Upper lobe of left lung (tissue), 6 donors: Measurements from ENCODE around the gene DPM2. TPM values are rescaled to one million over a fixed set of nuclear protein-coding genes. Genes with fewer than 3 reads are reported as not detected.

ENCODE experiments used
- ATAC-seq, 2 donors: fragments of 200-7000 bp; cut with Tn5 transposase; one replicate each; pipeline ENCODE4 v1.9.1; 2022; ENCODE audit warnings: mild to moderate bottlenecking in 2 of 2, moderate library complexity in 2 of 2; ENCODE audit not compliant: low FRiP score in 2 of 2
- DNase-seq, 2 donors: peaks; one replicate each; pipeline ENCODE4 v3.0.0-alpha.2; 2019 to 2020
- H3K27ac ChIP-seq, 4 donors: fragments of 200-600 bp; sonication (generic); one replicate each; pipeline ENCODE4 v1.5.1; 2016 to 2019
- H3K27me3 ChIP-seq, 4 donors: fragments of 200-600 bp; sonication (generic); one replicate each; pipeline ENCODE4 v1.5.1; 2017 to 2019
- H3K36me3 ChIP-seq, 4 donors: fragments of 200-600 bp; sonication (generic); one replicate each; pipeline ENCODE4 v1.5.1; 2016 to 2019
- H3K4me1 ChIP-seq, 4 donors: fragments of 200-600 bp; sonication (generic); one replicate each; pipeline ENCODE4 v1.5.1; 2018 to 2019
- H3K4me3 ChIP-seq, 4 donors: fragments of 200-600 bp; sonication (generic); one replicate each; pipeline ENCODE4 v1.5.1; 2017 to 2019; ENCODE audit warnings: mild to moderate bottlenecking in 2 of 4, moderate library complexity in 1 of 4
- H3K9me3 ChIP-seq, 4 donors: fragments of 200-600 bp; sonication (generic); one replicate each; pipeline ENCODE4 v1.5.1; 2018 to 2019
- EP300 ChIP-seq, 4 donors: sonication (generic); formaldehyde crosslinking; IDR thresholded peaks; one replicate each; pipeline ENCODE4 v1.5.1; 2017; ENCODE audit warnings: antibody characterized with exemption in 4 of 4, control low read depth in 2 of 4
- POLR2A ChIP-seq, 4 donors: fragments of 450-650 bp; IDR thresholded peaks; one replicate each; pipeline ENCODE4 v1.5.1; 2016 to 2017; ENCODE audit warnings: antibody characterized with exemption in 4 of 4, mild to moderate bottlenecking in 2 of 4
- POLR2AphosphoS5 ChIP-seq, 2 donors: sonication (generic); formaldehyde crosslinking; IDR thresholded peaks; one replicate each; pipeline ENCODE4 v1.5.1; 2017; ENCODE audit warnings: antibody characterized with exemption in 2 of 2
- WGBS, 2 donors: methylation state at CpG; one replicate each; pipeline ENCODE4 v1.1.5; 2017 to 2018; 5-methylcytosine and 5-hydroxymethylcytosine counted together
- total RNA-seq, 6 donors: library from RNA; depleted of rRNA in 4 of 6; stranded (reverse); fragments of >200 nt in 4 of 6; gene quantifications; one replicate each; pipeline versions ENCODE4 v1.1.0 to v1.2.1, GENCODE V29; 2016 to 2021
- TF ChIP-seq, protein P1 (sequence below), 6 experiments: fragments of 450-650 bp in 4 of 6; fragments of 200-600 bp in 2 of 6; sonication (generic) in 2 of 6; IDR thresholded peaks; one replicate each; pipeline ENCODE4 v1.5.1; 2016 to 2019; ENCODE audit warnings: antibody characterized with exemption in 6 of 6
- donor health status: DM: no; HTN: no; CAD: no; lungs with moderate emphysema.
- donor health status: DM: no; HTN: yes; CAD: no; lungs with severe emphysema.

Gene DPM2
- total RNA-seq, 6 donors from 2014 or later, result 20.1 to 40.7 (median 25.6) TPM

DNA sequence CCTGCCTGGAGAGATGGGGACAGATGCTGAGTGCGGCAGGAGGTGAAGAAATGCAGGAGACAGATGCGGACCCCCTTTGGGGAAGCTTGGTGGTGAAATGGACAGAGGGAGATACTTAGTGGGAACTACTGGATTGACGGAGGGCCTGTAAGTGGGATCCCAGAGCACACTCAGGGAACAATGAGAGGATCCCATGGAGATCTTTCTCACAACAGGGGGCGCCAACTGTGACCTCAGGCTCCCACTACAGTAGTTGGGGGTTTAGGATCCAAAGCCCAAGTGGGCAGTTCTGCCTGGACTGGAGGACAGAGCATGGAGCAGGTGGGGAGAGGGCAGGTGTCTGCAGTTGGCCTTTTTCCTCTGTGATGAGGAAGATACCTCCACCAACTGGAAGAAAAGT, 3.4 kb downstream of the DPM2 start:
- H3K4me3 ChIP-seq, result no peak overlapping the region

DNA sequence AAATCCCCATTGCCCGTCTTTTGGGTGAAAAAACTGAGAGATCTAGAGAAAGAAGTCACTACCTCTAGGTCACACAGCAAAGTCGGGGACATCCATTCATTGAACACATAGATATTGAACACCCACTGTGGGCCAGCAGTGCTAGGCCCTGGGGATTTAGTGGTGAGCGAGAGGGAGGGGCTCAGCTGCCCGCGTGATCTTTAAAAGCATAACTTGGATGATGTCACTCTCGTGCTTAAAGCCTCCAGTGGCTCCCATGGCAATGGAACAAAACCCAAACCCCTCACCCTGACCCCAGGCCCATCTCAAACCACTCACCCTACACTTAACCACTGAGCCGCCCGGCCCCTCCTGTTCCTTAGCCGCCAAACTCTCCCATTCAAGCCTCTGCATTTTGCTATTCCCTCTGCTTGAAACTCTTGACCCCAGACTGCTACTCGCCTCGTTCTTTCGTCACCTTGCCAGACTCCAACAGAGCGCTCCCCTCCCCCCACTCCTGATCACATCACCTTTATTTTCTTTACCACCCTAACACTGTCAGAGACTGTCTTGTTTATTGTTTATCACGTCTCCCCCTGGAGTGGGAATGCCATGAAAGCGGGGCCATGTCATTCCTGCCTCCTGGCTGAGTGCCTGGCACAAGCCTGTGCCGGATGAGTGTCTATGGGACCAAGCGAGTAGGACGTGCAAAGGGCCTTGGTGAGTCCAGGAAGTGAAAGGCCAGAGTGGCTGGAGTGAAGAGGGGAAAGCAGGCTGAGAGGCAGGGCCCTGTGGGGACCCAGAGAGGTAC, 6.4 kb downstream of the DPM2 start:
- peak overlapping the region; percentile 22 to 83 (median 69) for H3K27ac ChIP-seq
- 25 to 37% methylated on average over 18 of the region's 18 CpGs for WGBS, 2 donors
- H3K4me3 ChIP-seq, result peak overlapping the region in 3 of 4 donors; percentile 51 to 64 (median 58)
- ATAC-seq (peak; percentile 34 to 84), DNase-seq (peak in 1 of 2 donors; percentile 58)
- H3K9me3 ChIP-seq, result no peaks in the 10 kb centered on the region
- TF ChIP-seq EP300 (IDR thresholded peaks at IDR 0.05) (peak in 1 of 4 donors; percentile 64), POLR2A (IDR thresholded peaks at IDR 0.05) (peak in 1 of 4 donors; percentile 42), POLR2AphosphoS5 (IDR thresholded peaks at IDR 0.05) (peak in 1 of 2 donors; percentile 39)
- TF ChIP-seq, protein P1, sequence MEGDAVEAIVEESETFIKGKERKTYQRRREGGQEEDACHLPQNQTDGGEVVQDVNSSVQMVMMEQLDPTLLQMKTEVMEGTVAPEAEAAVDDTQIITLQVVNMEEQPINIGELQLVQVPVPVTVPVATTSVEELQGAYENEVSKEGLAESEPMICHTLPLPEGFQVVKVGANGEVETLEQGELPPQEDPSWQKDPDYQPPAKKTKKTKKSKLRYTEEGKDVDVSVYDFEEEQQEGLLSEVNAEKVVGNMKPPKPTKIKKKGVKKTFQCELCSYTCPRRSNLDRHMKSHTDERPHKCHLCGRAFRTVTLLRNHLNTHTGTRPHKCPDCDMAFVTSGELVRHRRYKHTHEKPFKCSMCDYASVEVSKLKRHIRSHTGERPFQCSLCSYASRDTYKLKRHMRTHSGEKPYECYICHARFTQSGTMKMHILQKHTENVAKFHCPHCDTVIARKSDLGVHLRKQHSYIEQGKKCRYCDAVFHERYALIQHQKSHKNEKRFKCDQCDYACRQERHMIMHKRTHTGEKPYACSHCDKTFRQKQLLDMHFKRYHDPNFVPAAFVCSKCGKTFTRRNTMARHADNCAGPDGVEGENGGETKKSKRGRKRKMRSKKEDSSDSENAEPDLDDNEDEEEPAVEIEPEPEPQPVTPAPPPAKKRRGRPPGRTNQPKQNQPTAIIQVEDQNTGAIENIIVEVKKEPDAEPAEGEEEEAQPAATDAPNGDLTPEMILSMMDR (IDR thresholded peaks at IDR 0.05), result no peak
- H3K4me1 ChIP-seq, result peaks cover 41 to 63% (median 45%) of the 10 kb centered on the region in 4 donors
- H3K27me3 ChIP-seq, result peaks cover 0 to 12% (median 5%) of the 10 kb centered on the region in 4 donors
- H3K36me3 ChIP-seq, result peaks cover 0 to 8% (median 3%) of the 10 kb centered on the region in 4 donors

More for the DNA sequence above, 3.4 kb downstream of the DPM2 start:
- no peaks in the 10 kb centered on the region for H3K27me3 ChIP-seq
- ATAC-seq (no peak), DNase-seq (no peak)
- no peak for TF ChIP-seq POLR2AphosphoS5 (IDR thresholded peaks at IDR 0.05)
- TF ChIP-seq, protein P1 (IDR thresholded peaks at IDR 0.05), result no peak
- TF ChIP-seq EP300 (IDR thresholded peaks at IDR 0.05), result no peak
- TF ChIP-seq POLR2A (IDR thresholded peaks at IDR 0.05), result no peak
- H3K4me1 ChIP-seq, result peaks cover 38 to 58% (median 41%) of the 10 kb centered on the region in 4 donors
- no peaks in the 10 kb centered on the region for H3K9me3 ChIP-seq
- 93 to 97% methylated on average over 4 of the region's 4 CpGs for WGBS, 2 donors
- H3K36me3 ChIP-seq, result peaks cover 0 to 8% (median 3%) of the 10 kb centered on the region in 4 donors
- H3K27ac ChIP-seq, result no peak overlapping the region

DNA sequence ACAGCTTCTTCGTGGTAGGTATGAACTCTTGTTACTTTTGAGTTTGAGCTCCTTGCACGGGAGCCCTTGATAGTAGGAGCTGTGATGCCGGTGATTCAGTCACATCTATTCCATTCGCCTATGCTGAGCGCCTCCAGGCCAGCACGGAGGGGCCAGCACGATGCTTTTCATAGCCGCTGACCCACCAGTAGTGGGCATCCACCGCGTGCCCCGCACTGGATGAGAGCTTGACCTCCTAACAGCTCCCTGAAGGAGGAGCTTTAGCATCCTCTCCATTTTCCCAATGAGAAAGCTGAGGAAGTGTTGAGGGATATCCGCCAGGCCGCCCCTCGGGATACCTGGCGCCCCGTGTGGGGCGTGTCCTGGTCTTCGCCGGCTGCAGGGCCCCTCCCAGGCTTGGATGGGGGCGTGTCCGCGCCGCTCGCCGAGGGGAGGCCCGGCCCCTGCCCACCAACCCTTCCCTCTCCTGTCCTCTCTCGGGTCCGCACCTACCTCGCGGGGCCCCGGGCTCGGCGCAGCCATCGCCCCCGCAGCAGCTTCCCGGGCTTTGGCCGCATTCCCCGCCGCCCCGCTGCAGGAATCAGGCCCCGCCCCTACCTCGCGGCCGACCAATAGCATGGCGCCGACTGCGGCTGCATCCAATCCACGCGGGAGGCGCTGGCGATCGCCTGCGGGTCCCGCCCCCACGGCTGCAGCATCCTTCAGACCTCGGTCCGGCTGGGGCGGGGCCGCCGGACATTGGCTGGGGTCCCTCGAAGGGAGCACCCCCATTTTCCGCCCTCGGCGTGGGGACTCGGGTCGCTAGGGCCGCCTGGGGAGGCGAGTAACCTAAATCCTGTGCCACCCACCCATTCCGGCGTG, 7.2 kb downstream of the DPM2 start, which contains the start of gene PIP5KL1:
TSS of gene PIP5KL1 (minus strand) at position 547 of the 861 bp plus-strand sequence. CDS start at position 522, 25 bp downstream.
- Histone ChIP-seq H3K36me3 (peaks cover 0 to 8% (median 3%) of the 10 kb centered on the region in 4 donors), H3K27me3 (peaks cover 0 to 12% (median 5%) of the 10 kb centered on the region in 4 donors), H3K4me1 (peaks cover 33 to 54% (median 37%) of the 10 kb centered on the region in 4 donors), H3K4me3 (peak within 1 kb of the TSS; percentile 13 to 64 (median 54)), H3K9me3 (no peaks in the 10 kb centered on the region), H3K27ac (peak within 1 kb of the TSS; percentile 22 to 83 (median 69))
- peak; percentile 82 to 93 for ATAC-seq
- WGBS, 2 donors, result 3 to 7% methylated on average over 14 to 51 of the region's 70 CpGs
- peak in 1 of 4 donors; percentile 54 for TF ChIP-seq POLR2A (IDR thresholded peaks at IDR 0.05)
- TF ChIP-seq, protein P1 (IDR thresholded peaks at IDR 0.05), result no peak
- TF ChIP-seq POLR2AphosphoS5 (IDR thresholded peaks at IDR 0.05), result no peak
- TF ChIP-seq EP300 (IDR thresholded peaks at IDR 0.05), result no peak
- peak; percentile 88 to 97 for DNase-seq

DNA sequence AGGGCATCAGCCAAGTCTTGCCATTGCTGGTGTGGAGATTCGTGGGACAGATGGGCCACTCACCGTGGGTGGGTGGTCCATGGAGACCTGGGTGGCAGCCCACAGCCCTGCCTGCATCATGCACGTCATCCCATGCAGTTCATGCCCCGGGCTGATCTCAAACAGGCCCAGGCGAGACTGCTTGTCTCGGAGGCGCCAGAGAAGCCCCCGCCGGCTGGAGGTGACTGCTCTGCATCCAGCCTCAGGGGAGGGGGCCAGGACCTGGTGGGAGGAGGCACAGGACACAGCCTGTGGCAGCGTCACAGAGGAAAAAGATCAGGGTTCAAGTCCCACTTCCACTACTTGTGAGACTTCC, 8.1 kb downstream of the DPM2 start:
- Histone ChIP-seq H3K4me1 (peaks cover 32 to 46% (median 35%) of the 10 kb centered on the region in 4 donors), H3K9me3 (no peaks in the 10 kb centered on the region), H3K4me3 (no peak overlapping the region), H3K27me3 (peaks cover 0 to 12% (median 5%) of the 10 kb centered on the region in 4 donors), H3K36me3 (peaks cover 0 to under 1% (median 0%) of the 10 kb centered on the region in 4 donors), H3K27ac (no peak overlapping the region)
- DNase-seq (peak in 1 of 2 donors; percentile 59), ATAC-seq (no peak)
- WGBS, 2 donors, result 80 to 95% methylated on average over 3 to 10 of the region's 10 CpGs
- TF ChIP-seq, protein P1 (IDR thresholded peaks at IDR 0.05), result no peak
- TF ChIP-seq EP300 (IDR thresholded peaks at IDR 0.05) (no peak), POLR2AphosphoS5 (IDR thresholded peaks at IDR 0.05) (no peak), POLR2A (IDR thresholded peaks at IDR 0.05) (no peak)
